NT2/D1 (cell line): ENCODE measurements around the gene COX8A.

Experiments used
- SUZ12 ChIP-seq: IDR thresholded peaks from 2 replicates; pipeline ENCODE4 v1.6.1; 2011; ENCODE audit not compliant: insufficient read length, insufficient read depth; ENCODE audit errors: extremely low read depth
- YY1 ChIP-seq: IDR thresholded peaks from 2 replicates; pipeline ENCODE4 v1.6.1; 2011; ENCODE audit not compliant: insufficient read length, insufficient read depth
- ZNF274 ChIP-seq: IDR thresholded peaks from 2 replicates; pipeline ENCODE4 v1.6.1; 2011; ENCODE audit warnings: mild to moderate bottlenecking, low read depth, low read length

GRCh38 chr11:64008914-64009633 lies 34.7 kb downstream of the COX8A start:
- TF ChIP-seq YY1: no peak
- TF ChIP-seq SUZ12: no peak
- no peak for TF ChIP-seq ZNF274
